ENCODE results near the gene LMO2. TPM values are rescaled to one million over a fixed set of nuclear protein-coding genes. Genes with fewer than 3 reads are reported as not detected.

The LMO2 gene
- total RNA-seq, 3 donors from 2014 or later (not counting 1 experiment from before 2014, with no cell fraction given) = 2.8 to 9.6 (median 5.6) TPM

DNA sequence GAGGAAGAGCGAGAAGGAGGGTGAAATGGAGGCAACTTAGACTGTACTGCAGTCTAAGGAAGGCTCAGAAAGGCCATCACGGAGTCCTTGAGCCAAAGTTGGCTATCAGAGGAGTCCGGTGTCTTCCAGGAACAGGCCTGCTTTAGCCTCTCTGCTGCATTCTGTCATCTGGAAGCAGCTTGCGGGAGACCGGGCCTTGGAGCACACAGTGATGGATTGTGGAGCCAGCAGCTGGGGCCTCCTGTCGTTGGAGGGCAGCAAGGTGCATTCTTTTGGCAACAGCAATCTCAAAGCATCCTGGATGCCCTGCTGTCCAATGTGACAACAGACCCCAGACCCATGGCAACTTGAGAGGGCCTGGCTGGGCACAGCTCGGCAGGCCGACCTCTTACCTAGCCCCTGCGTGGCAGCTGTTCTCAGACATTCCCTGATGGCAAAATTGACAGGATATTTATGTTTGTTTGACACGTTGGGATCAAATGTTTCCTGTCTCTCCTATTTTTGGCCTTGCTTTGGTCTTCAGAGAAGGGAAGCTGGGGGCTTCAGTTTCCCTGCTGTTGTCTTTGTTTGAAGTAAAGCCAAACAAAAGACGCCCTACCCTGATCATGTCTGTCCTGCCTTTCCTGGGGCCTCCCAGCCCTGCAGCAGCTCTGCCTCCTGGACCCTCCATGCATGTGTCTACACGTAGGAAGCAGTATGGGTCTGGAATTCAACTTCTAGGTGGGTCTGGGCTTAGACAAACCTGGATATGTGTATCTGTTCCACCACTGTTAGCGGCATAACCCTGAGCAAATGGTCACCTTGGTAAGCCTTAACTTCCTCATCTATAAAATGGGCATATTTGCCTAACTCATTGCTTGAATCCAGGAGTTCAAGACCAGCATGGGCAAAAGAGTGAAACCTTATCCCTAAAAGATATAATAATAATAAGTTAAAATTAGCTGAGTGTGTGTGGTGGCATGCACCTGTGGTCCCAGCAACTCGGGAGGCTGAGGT, 43.9 kb upstream of the LMO2 start:
- Mint-ChIP-seq H3K27ac (no peak overlapping the region), H3K27me3 (ENCODE audit: low read depth in 2 of 2) (peaks cover 16 to 28% of the 10 kb centered on the region in 2 donors), H3K9me3 (peaks cover 3 to 9% of the 10 kb centered on the region in 2 donors), H3K4me1 (peaks cover 12 to 30% of the 10 kb centered on the region in 2 donors), H3K4me3 (no peak overlapping the region), H3K36me3 (peaks cover 13% of the 10 kb centered on the region)
- WGBS (ENCODE audit: insufficient coverage) = 80% methylated on average over 14 of the region's 14 CpGs
- H3K27me3 ChIP-seq (ENCODE audit: control insufficient read depth, insufficient read depth, low read length) = no peaks in the 10 kb centered on the region
- DNase-seq = no peak
- TF ChIP-seq, protein P1, sequence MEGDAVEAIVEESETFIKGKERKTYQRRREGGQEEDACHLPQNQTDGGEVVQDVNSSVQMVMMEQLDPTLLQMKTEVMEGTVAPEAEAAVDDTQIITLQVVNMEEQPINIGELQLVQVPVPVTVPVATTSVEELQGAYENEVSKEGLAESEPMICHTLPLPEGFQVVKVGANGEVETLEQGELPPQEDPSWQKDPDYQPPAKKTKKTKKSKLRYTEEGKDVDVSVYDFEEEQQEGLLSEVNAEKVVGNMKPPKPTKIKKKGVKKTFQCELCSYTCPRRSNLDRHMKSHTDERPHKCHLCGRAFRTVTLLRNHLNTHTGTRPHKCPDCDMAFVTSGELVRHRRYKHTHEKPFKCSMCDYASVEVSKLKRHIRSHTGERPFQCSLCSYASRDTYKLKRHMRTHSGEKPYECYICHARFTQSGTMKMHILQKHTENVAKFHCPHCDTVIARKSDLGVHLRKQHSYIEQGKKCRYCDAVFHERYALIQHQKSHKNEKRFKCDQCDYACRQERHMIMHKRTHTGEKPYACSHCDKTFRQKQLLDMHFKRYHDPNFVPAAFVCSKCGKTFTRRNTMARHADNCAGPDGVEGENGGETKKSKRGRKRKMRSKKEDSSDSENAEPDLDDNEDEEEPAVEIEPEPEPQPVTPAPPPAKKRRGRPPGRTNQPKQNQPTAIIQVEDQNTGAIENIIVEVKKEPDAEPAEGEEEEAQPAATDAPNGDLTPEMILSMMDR (IDR thresholded peaks at IDR 0.05) = no peak
- ATAC-seq = no peak
- H3K4me1 ChIP-seq (ENCODE audit: control insufficient read depth, insufficient read depth, low read length) = peaks cover 10% of the 10 kb centered on the region
- no peak overlapping the region for H3K27ac ChIP-seq (ENCODE audit: low read length)
- H3K36me3 ChIP-seq (ENCODE audit: control insufficient read depth, insufficient read depth, low read length) = no peaks in the 10 kb centered on the region
- H3K4me3 ChIP-seq (ENCODE audit: low read length) = no peak overlapping the region
- peaks cover 12% of the 10 kb centered on the region for H3K9me3 ChIP-seq (ENCODE audit: control insufficient read depth, insufficient read depth, low read length)
- intact Hi-C loops (cut with micrococcal nuclease) = no loop called here

DNA sequence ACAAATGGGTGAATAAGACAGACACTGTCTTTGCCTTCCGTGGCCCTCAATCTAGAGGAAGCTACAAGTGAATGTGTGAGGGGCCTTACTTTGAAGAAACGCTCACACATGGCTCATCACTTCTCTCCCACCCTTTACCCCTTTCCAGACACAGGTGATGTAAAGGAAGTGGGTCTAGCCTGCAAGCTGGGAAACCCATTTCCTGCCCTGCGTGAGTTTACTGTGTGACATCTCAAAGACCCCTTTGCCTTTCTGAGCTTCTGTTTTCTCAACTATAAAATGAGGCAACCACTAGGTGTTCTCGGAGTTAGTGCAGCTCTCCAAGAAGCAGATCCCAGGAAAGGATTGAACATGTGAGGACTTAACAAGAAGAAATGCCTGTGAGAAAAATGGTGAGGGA, 43.1 kb upstream of the LMO2 start:
- Mint-ChIP-seq H3K27me3 (ENCODE audit: low read depth in 2 of 2) (peaks cover 16 to 28% of the 10 kb centered on the region in 2 donors), H3K4me1 (peaks cover 19 to 38% of the 10 kb centered on the region in 2 donors), H3K9me3 (peaks cover 3 to 9% of the 10 kb centered on the region in 2 donors), H3K4me3 (no peak overlapping the region), H3K36me3 (peaks cover 13% of the 10 kb centered on the region), H3K27ac (no peak overlapping the region)
- ATAC-seq (no peak), DNase-seq (no peak)
- Histone ChIP-seq H3K4me3 (ENCODE audit: low read length) (no peak overlapping the region), H3K4me1 (ENCODE audit: control insufficient read depth, insufficient read depth, low read length) (peaks cover 12% of the 10 kb centered on the region), H3K9me3 (ENCODE audit: control insufficient read depth, insufficient read depth, low read length) (peaks cover 12% of the 10 kb centered on the region), H3K27me3 (ENCODE audit: control insufficient read depth, insufficient read depth, low read length) (no peaks in the 10 kb centered on the region), H3K27ac (ENCODE audit: low read length) (no peak overlapping the region), H3K36me3 (ENCODE audit: control insufficient read depth, insufficient read depth, low read length) (no peaks in the 10 kb centered on the region)
- intact Hi-C loops (cut with micrococcal nuclease) = no loop called here
- TF ChIP-seq, protein P1 (IDR thresholded peaks at IDR 0.05) = no peak
- WGBS (ENCODE audit: insufficient coverage) = 80% methylated on average over 2 of the region's 4 CpGs

DNA sequence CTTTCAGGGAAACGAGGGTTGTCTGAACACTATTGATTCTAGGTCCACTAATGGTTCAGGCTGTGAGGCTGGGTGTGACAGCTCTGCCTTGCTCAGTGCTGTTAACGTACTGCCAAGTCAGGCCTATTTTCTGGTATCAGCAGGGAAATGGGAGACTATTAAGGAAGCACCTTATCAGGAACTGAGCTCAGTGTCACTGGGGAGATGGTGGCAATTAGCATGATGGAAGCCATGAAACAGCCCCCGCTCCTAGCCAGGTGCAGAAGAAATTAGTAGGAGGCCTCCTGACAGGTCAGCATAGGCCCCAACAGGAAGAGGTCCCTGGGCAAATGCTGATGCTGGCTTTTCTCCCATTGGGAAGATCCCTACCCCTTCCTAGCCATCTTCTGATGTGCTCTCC, 42.6 kb upstream of the LMO2 start:
- Histone ChIP-seq H3K27ac (ENCODE audit: low read length) (no peak overlapping the region), H3K4me3 (ENCODE audit: low read length) (no peak overlapping the region), H3K27me3 (ENCODE audit: control insufficient read depth, insufficient read depth, low read length) (no peaks in the 10 kb centered on the region), H3K4me1 (ENCODE audit: control insufficient read depth, insufficient read depth, low read length) (peaks cover 13% of the 10 kb centered on the region), H3K36me3 (ENCODE audit: control insufficient read depth, insufficient read depth, low read length) (no peaks in the 10 kb centered on the region), H3K9me3 (ENCODE audit: control insufficient read depth, insufficient read depth, low read length) (peaks cover 12% of the 10 kb centered on the region)
- Mint-ChIP-seq H3K4me1 (peaks cover 22 to 40% of the 10 kb centered on the region in 2 donors), H3K27ac (no peak overlapping the region), H3K9me3 (peaks cover 3 to 9% of the 10 kb centered on the region in 2 donors), H3K36me3 (peaks cover 13% of the 10 kb centered on the region), H3K4me3 (no peak overlapping the region), H3K27me3 (ENCODE audit: low read depth in 2 of 2) (peaks cover 16 to 28% of the 10 kb centered on the region in 2 donors)
- ATAC-seq (no peak), DNase-seq (no peak)
- TF ChIP-seq, protein P1 (IDR thresholded peaks at IDR 0.05) = no peak
- intact Hi-C loops (cut with micrococcal nuclease) = no loop called here
- 87% methylated on average over 3 of the region's 3 CpGs for WGBS (ENCODE audit: insufficient coverage)

Measured in natural killer cell (primary cell).